Lower leg skin (tissue), 3 donors: ENCODE measurements around the gene C19orf33.

Experiments
- CTCF ChIP-seq, 3 donors: fragments of 450-650 bp; IDR thresholded peaks; one replicate each; pipeline ENCODE4 v1.5.1; 2016; ENCODE audit warnings: antibody characterized with exemption in 3 of 3, mild to moderate bottlenecking in 3 of 3, moderate library complexity in 2 of 3
- POLR2A ChIP-seq, 2 donors: fragments of 450-650 bp; IDR thresholded peaks; one replicate each; pipeline ENCODE4 v1.6.1; 2016 to 2017; ENCODE audit warnings: antibody characterized with exemption in 2 of 2, mild to moderate bottlenecking in 1 of 2, moderate library complexity in 1 of 2

DNA sequence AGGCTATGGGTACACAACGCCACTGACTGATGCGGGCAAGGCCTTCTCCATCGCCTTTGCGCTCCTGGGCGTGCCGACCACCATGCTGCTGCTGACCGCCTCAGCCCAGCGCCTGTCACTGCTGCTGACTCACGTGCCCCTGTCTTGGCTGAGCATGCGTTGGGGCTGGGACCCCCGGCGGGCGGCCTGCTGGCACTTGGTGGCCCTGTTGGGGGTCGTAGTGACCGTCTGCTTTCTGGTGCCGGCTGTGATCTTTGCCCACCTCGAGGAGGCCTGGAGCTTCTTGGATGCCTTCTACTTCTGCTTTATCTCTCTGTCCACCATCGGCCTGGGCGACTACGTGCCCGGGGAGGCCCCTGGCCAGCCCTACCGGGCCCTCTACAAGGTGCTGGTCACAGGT lies 22.5 kb downstream of the C19orf33 start:
- no peak for TF ChIP-seq POLR2A (IDR thresholded peaks at IDR 0.05)
- no peak for TF ChIP-seq CTCF (IDR thresholded peaks at IDR 0.05)
